Heart left ventricle (tissue), 13 donors: Measurements from ENCODE around the gene DNAJC3.

ENCODE experiments used
- POLR2A ChIP-seq, 2 donors: fragments of 450-650 bp; IDR thresholded peaks; one replicate each; pipeline ENCODE4 v1.6.1; 2017; ENCODE audit warnings: antibody characterized with exemption in 2 of 2, mild to moderate bottlenecking in 2 of 2, moderate library complexity in 2 of 2
- TF ChIP-seq, protein P1 (sequence below), 12 donors: fragments of 200-600 bp; sonication (generic) in 4 of 12; IDR thresholded peaks; one replicate each; pipeline versions ENCODE4 v1.5.0 to v1.8.0; 2018 to 2022; ENCODE audit warnings: antibody characterized with exemption in 12 of 12, mild to moderate bottlenecking in 5 of 12
- donor health status: ischemic (EF 13 %, LVEDD 7.1; RV severe dilation, severe dysfunction).
- donor health status: DM: no; HTN: yes; CAD: no.
- donor health status: DM: no; HTN: no; CAD: no.
- donor health status: ischemic (EF 25% LVEDD 6.9; RV normal size, moderate dysfunction).
- donor health status: ischemic (EF 25% LVEDD 5.7; RV mildly dilated, moderate dysfunction).
- donor health status: ischemic (EF 35%, LVEDD 5.7; RV mildly dilated, moderate dysfunction).
- donor health status: nonischemic (EF 11% LVEDD 7.7; RV severe dilation, severe dysfunction).
- donor health status: DM: yes; HTN: yes; CAD: no.
- donor health status: PGD.
- donor health status: ischemic (EF 29% LVEDD 5.4; RV normal size, mild dysfunction).
- donor health status: nonischemic (EF 23%, LVEDD 6.1; RV moderate dilation, normal function).

DNA sequence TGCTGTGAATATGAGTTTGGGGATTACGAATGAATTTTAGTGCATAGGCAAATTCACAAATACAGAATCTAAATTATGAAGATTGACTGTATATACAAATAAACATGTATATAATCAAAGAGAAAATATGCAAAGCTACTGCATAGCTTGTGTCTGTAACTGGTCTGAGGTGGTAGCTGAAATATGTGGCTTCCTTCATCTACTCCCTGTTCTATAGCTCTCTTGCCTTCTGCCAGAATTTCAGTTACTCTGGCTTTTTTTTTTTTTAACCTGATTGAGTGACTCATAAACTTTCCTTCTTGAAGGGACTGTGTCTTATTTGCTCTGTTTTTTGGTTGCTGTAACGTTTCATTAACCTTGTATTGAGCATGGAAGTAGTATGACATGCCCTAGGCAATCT is 26.6 kb downstream of the DNAJC3 start:
- TF ChIP-seq, protein P1, sequence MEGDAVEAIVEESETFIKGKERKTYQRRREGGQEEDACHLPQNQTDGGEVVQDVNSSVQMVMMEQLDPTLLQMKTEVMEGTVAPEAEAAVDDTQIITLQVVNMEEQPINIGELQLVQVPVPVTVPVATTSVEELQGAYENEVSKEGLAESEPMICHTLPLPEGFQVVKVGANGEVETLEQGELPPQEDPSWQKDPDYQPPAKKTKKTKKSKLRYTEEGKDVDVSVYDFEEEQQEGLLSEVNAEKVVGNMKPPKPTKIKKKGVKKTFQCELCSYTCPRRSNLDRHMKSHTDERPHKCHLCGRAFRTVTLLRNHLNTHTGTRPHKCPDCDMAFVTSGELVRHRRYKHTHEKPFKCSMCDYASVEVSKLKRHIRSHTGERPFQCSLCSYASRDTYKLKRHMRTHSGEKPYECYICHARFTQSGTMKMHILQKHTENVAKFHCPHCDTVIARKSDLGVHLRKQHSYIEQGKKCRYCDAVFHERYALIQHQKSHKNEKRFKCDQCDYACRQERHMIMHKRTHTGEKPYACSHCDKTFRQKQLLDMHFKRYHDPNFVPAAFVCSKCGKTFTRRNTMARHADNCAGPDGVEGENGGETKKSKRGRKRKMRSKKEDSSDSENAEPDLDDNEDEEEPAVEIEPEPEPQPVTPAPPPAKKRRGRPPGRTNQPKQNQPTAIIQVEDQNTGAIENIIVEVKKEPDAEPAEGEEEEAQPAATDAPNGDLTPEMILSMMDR (IDR thresholded peaks at IDR 0.05), result no peak
- TF ChIP-seq POLR2A (IDR thresholded peaks at IDR 0.05), result no peak
